ENCODE measurements around the gene TPCN1.
A peak's percentile ranks its signal among the peaks of the same experiment; 100 is the strongest.

TPCN1 gene

GRCh38 chr12:113221181-113221996, at the start of gene TPCN1:
TPCN1 (plus strand) TSS chr12:113221464; CDS start chr12:113226853, 5,389 bp downstream.
- DNase-seq = peak; percentile 100

GRCh38 chr12:113171543-113171942, 49.7 kb upstream of the TPCN1 start:
- DNase-seq = no peak

DNA sequence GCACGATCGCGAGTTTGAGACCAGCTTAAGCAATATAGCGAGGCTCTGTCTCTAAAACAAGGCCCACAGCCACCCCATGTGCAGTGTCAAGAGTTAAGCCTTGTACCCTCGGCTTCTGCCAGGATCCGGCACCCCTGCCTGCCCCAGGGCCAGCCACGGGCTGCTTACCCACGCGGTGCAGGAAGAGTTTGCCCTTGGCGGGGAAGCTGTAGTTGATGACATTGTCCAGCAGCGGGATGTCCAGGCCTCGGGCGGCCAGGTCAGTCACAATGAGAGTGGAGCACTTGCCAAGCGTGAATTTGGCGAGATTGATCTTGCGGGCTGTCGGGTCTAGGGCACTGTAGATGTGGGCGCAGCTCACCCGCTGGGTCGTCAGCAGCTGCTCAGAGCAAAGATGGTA, 49.1 kb upstream of the TPCN1 start:
- DNase-seq = no peak

DNA sequence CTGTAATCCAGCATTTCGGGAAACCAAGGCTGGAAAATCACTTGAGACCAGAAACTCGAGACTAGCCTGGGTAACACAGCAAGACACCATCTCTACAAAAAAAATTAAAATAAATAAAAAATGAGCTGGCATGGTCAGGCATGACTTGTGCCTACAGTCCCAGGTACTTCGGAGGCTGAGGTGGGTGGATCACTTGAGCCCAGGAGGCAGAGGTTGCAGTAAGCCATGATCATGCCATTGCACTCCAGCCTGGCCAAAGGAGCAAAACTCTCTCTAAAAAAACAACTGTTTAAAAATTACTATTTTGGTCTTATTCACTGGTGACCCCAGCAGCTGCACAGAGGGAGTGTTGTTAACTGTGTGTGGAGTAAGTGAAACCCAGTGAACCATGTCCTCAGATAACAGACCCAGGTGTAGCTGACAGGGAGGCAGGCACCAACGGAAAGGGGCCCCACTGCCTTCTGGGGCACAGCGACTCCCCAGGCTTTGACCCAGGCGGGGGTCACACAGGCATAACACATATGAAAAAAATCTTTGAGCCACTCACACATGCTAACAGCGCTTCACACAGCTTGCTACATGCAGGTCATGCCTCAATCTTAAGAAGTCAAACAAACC, 48.1 kb upstream of the TPCN1 start:
- DNase-seq = no peak

- peak in 1 of 2 experiments; percentile 19 for DNase-seq
Observed at GRCh38 chr12:113174461-113175384, 46.5 kb upstream of the TPCN1 start.

DNA sequence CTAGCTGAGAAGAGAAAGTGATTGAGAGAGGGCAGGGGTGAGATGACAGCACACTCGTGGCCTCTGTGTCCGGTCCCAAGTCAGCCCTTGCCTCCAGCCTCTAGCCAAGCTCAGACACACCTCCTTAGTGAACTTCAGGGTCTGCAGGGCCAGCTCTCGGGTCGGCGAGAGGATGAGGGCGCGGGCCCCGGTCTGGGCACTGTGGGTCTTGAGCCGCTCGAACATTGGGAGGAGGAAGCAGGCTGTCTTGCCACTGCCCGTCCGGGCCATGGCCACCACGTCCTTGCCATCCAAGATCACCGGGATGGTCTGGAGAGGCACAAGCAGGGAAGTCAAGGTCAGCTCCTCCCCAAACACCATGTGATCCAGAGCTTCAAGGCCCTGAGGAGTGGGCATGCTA, 42.2 kb upstream of the TPCN1 start:
- no peak for DNase-seq

DNA sequence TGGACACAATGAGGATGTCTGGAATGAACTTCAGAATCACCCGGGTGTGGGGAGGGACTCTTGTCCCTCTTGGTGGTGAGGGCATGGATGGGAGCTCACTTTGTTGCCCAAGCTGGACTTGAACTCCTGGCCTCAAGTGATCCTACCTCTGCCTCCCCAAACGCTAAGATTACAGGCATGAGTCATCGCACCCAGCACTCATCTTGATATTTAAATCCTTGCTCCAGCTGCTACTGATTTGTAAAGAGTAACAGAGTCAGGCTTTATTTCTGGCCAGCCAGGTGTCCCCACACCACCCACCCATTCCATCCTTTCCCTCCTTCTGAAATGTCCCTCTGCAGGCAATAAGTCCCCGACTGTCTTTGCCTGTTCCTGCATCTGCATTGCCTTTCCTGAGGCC, 40.9 kb upstream of the TPCN1 start:
- DNase-seq = peak in 1 of 2 experiments; percentile 28

DNA sequence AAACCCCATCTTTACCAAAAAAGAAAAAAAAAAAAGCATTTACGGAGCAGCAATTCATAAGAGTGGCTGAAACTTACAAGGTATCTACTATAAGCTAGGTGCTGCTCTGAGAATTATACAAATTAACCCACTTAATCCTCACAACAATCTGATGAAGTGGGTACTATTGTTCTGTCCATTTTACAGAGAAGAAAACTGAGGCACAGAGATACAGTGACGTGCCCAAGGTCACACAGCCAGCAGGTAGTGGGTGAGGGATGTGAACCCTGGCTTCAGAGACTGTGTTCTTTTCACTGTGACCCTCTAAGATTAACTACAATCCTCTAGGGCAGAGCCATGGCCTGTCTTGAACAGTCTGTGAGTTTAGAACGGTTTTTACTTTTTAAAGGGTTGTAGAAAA, 39.3 kb upstream of the TPCN1 start:
- no peak for DNase-seq

DNA sequence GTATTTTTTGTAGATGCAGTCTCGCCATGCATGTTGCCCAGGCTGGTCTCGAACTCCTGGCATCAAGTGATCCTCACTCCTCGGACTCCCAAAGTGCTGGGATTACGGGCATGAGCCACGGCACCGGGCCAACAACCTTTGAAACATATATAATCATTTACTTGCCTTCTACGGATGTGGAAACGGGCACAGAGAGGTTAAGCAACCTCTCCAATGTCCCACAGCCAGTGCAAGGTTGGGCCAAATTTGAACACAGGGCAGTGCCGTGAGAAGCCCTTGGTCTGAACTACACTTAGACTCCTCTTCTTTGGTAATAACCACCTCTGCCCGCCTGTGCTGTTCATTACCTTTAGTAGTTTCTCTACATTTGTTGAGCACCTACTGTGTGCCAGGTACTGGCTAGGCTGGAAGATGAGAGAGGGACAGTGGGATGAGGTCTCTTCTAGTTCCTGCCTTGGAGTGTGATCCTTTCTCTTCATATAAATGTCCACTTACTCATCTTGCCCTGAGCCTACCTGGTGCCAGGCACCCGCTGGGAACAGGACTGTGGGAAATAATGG, 38.2 kb upstream of the TPCN1 start:
- DNase-seq = no peak

- no peak for DNase-seq
Observed at GRCh38 chr12:113184098-113184899, 37.0 kb upstream of the TPCN1 start.

GRCh38 chr12:113184900-113185179, 36.4 kb upstream of the TPCN1 start:
- peak; percentile 56 to 67 for DNase-seq

- peak; percentile 72 to 88 for DNase-seq
Observed at GRCh38 chr12:113185180-113186032, 35.9 kb upstream of the TPCN1 start, which contains the start of the genes DDX54 and RITA1. DDX54 (minus strand) TSS chr12:113185478; CDS start chr12:113185451, 27 bp downstream. RITA1 (plus strand) TSS chr12:113185721; CDS start chr12:113186747, 1,026 bp downstream.

DNA sequence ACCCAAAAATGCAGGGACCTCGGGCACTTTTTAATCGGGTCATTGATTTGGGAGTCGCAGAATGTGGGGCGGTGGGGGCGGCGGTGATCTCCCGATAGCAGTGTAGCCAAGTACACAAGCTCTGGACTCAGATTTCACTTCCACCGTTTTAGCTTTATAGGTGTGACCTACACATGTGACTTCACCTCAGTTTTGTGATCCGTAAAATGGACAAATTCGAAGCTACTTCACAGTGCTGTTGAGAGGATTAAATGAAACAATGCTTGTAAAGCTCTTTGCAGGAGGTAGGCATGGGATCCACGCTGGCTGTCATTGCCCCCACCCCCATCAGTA, 35.3 kb upstream of the TPCN1 start:
- DNase-seq = peak in 1 of 2 experiments; percentile 41

DNA sequence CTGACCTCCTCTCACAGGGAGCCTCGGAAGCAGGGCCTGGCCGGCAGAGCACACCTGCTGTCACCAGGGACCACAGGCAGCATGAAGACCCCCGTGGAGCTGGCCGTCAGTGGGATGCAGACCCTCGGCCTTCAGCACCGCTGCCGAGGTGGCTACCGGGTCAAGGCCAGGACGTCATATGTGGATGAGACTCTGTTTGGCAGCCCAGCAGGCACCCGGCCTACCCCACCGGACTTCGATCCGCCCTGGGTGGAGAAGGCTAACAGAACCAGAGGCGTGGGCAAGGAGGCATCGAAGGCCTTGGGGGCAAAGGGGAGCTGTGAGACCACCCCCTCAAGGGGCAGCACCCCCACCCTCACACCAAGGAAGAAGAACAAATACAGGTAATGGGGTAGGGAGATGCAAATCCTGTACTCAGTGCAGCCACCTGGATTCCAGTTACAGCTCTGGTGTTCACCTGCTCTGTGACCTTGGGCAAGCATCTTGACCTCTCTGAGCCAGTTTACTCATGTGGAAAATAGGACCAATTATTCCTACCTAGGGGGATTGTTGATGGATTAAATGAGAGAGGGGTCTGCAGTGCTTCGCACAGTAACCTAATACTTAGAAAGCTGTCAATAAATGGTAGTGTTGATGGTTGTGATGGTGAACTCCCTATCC, 34.5 kb upstream of the TPCN1 start:
- DNase-seq = no peak

- no peak for DNase-seq
Observed at GRCh38 chr12:113189361-113189760, 31.9 kb upstream of the TPCN1 start.

DNA sequence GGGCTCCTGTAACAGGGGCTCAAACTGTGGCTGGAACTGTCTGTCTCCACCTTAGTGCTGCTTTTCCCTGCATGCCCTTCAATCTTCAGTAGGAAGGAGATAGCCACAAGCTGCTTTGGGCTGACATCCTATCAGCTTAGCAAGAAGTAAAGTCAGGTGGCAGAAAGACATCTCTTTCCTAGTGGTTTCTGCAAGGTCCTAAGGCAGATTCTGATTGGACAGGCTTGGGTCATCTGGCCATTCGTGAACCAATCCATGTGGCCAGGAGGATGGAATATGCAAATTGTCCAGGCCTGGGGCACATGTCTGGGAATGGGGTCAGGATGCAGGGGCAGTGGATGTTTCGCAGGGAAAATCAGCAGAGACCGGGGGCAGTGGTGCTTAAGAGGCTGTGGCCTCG, 30.5 kb upstream of the TPCN1 start:
- peak in 1 of 2 experiments; percentile 50 for DNase-seq

DNA sequence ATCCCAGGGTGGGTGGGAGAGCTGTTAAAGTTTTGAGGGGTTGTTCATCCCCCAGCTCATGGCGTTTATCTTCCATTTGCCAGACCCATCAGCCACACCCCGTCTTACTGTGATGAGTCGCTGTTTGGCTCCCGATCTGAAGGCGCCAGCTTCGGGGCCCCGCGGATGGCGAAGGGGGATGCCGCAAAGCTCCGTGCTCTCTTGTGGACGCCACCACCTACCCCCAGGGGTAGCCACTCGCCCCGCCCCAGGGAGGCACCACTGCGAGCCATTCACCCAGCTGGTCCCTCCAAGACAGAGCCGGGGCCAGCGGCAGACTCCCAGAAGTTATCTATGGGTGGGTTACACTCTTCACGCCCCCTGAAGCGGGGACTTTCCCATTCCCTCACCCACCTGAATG, 30.0 kb upstream of the TPCN1 start:
- no peak for DNase-seq

DNA sequence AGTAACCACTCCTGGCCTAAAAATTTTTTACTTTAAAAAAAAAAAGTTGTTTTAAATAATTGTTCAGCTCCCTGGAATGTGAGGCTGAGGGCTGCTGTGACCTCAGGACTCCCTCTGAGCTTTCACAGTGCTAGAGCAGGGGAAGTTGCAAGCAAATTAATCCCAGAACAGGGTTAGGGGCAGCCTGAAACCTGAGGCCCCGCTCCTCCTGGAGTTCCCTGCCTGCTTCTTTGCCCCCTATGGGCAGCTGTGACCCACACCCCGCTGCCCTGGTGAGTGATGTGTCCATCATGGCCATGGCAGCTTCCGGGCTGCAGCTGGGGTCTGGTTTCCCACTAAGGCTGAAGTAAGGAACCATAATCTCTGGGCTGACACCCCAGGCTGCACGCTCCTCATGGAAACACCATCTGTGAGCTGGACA, 26.3 kb upstream of the TPCN1 start:
- no peak for DNase-seq

- DNase-seq = no peak
Observed at GRCh38 chr12:113195598-113195997, 25.7 kb upstream of the TPCN1 start.

- no peak for DNase-seq
Observed at GRCh38 chr12:113196582-113196981, 24.7 kb upstream of the TPCN1 start.

- DNase-seq = peak; percentile 21 to 51
Observed at GRCh38 chr12:113196990-113197389, 24.3 kb upstream of the TPCN1 start.

All from NCI-H524 (cell line).